HG03520 (cell line): ENCODE data around the gene PEX26.
"Not testable (repeated sequence)": the region's sequence is repeated elsewhere in the genome, so short reads cannot be mapped to it uniquely, and the experiment has no call there.

Source experiments
- ATAC-seq: cut with Tn5 transposase; IDR thresholded peaks from one replicate; pipeline ENCODE4 v1.9.1; 2021; ENCODE audit warnings: mild to moderate bottlenecking, moderate library complexity; ENCODE audit not compliant: unreplicated experiment

Gene PEX26

GRCh38 chr22:18115906-18116371 lies 38.1 kb downstream of the PEX26 start:
- no peak for ATAC-seq

GRCh38 chr22:18116634-18117033 lies 38.8 kb downstream of the PEX26 start:
- ATAC-seq: no peak

GRCh38 chr22:18118345-18118915 lies 40.6 kb downstream of the PEX26 start:
- ATAC-seq: no peak

GRCh38 chr22:18119409-18120110 lies 41.8 kb downstream of the PEX26 start:
- ATAC-seq: no peak

- ATAC-seq: no peak
Observed at GRCh38 chr22:18120857-18121256, 43.1 kb downstream of the PEX26 start.

GRCh38 chr22:18121506-18121905 lies 43.7 kb downstream of the PEX26 start:
- no peak for ATAC-seq

GRCh38 chr22:18121954-18122554 lies 44.3 kb downstream of the PEX26 start:
- ATAC-seq: no peak

- ATAC-seq: not testable (repeated sequence)
Observed at GRCh38 chr22:18123476-18124025, 45.8 kb downstream of the PEX26 start.

- no peak for ATAC-seq
Observed at GRCh38 chr22:18126606-18127005, 48.8 kb downstream of the PEX26 start.

- ATAC-seq: no peak
Observed at GRCh38 chr22:18130018-18130417, 52.2 kb downstream of the PEX26 start.

- ATAC-seq: no peak
Observed at GRCh38 chr22:18130699-18131429, 53.1 kb downstream of the PEX26 start.

- ATAC-seq: no peak
Observed at GRCh38 chr22:18133452-18133851, 55.7 kb downstream of the PEX26 start.

- ATAC-seq: no peak
Observed at GRCh38 chr22:18136563-18137320, 59.0 kb downstream of the PEX26 start.

- ATAC-seq: not testable (repeated sequence)
Observed at GRCh38 chr22:18141004-18141403, 63.2 kb downstream of the PEX26 start.

GRCh38 chr22:18144105-18144504 lies 66.3 kb downstream of the PEX26 start:
- ATAC-seq: no peak

- ATAC-seq: no peak
Observed at GRCh38 chr22:18145676-18146388, 68.0 kb downstream of the PEX26 start.

- ATAC-seq: no peak
Observed at GRCh38 chr22:18146389-18146753, 68.6 kb downstream of the PEX26 start.

GRCh38 chr22:18147791-18148190 lies 70.0 kb downstream of the PEX26 start:
- ATAC-seq: no peak

GRCh38 chr22:18148293-18148965 lies 70.6 kb downstream of the PEX26 start:
- ATAC-seq: no peak
